Naive thymus-derived CD4-positive, alpha-beta T cell (primary cell): ENCODE results near the gene FUT7. TPM values are rescaled to one million over a fixed set of nuclear protein-coding genes. Genes with fewer than 3 reads are reported as not detected.

Experiments
- ATAC-seq: fragments of 150-1000 bp; cut with Tn5 transposase; 2 replicates; pipeline ENCODE4 v1.10.0; 2021; ENCODE audit warnings: mild to moderate bottlenecking, moderate library complexity
- CTCF ChIA-PET: fragments of 350-600 bp; sonication (Branson Sonifier 250); formaldehyde crosslinking; loops from one replicate; lab custom pipeline; 2021; ENCODE audit warnings: antibody characterized with exemption; lab: Charles Lee
- POLR2A ChIA-PET: fragments of 350-600 bp; sonication (Branson Sonifier 250); formaldehyde crosslinking; loops from one replicate; lab custom pipeline; 2021; ENCODE audit warnings: antibody characterized with exemption, inconsistent platforms; lab: Charles Lee
- DNase-seq, 9 donors: peaks; one replicate each; pipeline versions ENCODE4 v3.0.0 to v3.0.0-alpha.2; 2020 to 2022; ENCODE audit warnings: mixed read lengths in 1 of 9
- H3K27ac ChIP-seq: one replicate; pipeline ENCODE4 v1.7.0; 2013; ENCODE audit warnings: mild to moderate bottlenecking, low read depth, low read length, moderate library complexity
- H3K27me3 ChIP-seq, 2 donors: one replicate each; pipeline ENCODE4 v1.7.0; 2013; ENCODE audit warnings: low read length in 2 of 2, mild to moderate bottlenecking in 2 of 2, moderate library complexity in 2 of 2; ENCODE audit not compliant: control insufficient read depth in 2 of 2, insufficient read depth in 2 of 2
- H3K36me3 ChIP-seq, 3 experiments: 1 replicate in 2 of 3; 2 replicates in 1 of 3; pipeline ENCODE4 v1.7.0; 2013; ENCODE audit warnings: low read length in 3 of 3, mild to moderate bottlenecking in 3 of 3, moderate library complexity in 1 of 3; ENCODE audit not compliant: insufficient read depth in 3 of 3, control insufficient read depth in 2 of 3
- H3K4me1 ChIP-seq, 2 donors: one replicate each; pipeline ENCODE4 v1.7.0; 2013; ENCODE audit warnings: low read length in 2 of 2, mild to moderate bottlenecking in 2 of 2, moderate library complexity in 1 of 2; ENCODE audit not compliant: control insufficient read depth in 2 of 2, insufficient read depth in 2 of 2
- H3K4me3 ChIP-seq: 2 replicates; pipeline ENCODE4 v1.7.0; 2013; ENCODE audit warnings: mild to moderate bottlenecking, low read length
- H3K9me3 ChIP-seq, 3 experiments: 1 replicate in 2 of 3; 2 replicates in 1 of 3; pipeline ENCODE4 v1.7.0; 2013; ENCODE audit warnings: low read length in 3 of 3; ENCODE audit not compliant: control insufficient read depth in 2 of 3
- H3K27ac Mint-ChIP-seq, 9 donors: one replicate each; pipeline ENCODE4 v1.8.0; 2020 to 2022; ENCODE audit warnings: mixed read lengths in 9 of 9, mild to moderate bottlenecking in 8 of 9, moderate library complexity in 5 of 9, inconsistent platforms in 2 of 9
- H3K27me3 Mint-ChIP-seq, 5 donors: one replicate each; pipeline ENCODE4 v1.8.0; 2021 to 2022; ENCODE audit warnings: mixed read lengths in 5 of 5, mild to moderate bottlenecking in 1 of 5
- H3K36me3 Mint-ChIP-seq, 5 donors: one replicate each; pipeline ENCODE4 v1.8.0; 2020 to 2022; ENCODE audit warnings: mixed read lengths in 5 of 5, mild to moderate bottlenecking in 3 of 5, inconsistent platforms in 1 of 5
- H3K4me1 Mint-ChIP-seq, 7 donors: one replicate each; pipeline ENCODE4 v1.8.0; 2020 to 2022; ENCODE audit warnings: mixed read lengths in 7 of 7, mild to moderate bottlenecking in 3 of 7, inconsistent platforms in 1 of 7
- H3K4me3 Mint-ChIP-seq, 10 donors: one replicate each; pipeline ENCODE4 v1.8.0; 2020 to 2022; ENCODE audit warnings: mild to moderate bottlenecking in 10 of 10, mixed read lengths in 10 of 10, moderate library complexity in 6 of 10, inconsistent platforms in 2 of 10
- H3K9me3 Mint-ChIP-seq, 11 donors: one replicate each; pipeline ENCODE4 v1.8.0; 2020 to 2022; ENCODE audit warnings: mixed read lengths in 11 of 11, mild to moderate bottlenecking in 4 of 11, inconsistent platforms in 1 of 11, moderate library complexity in 1 of 11
- intact Hi-C, 2 donors: fragments of 100-400 bp; cut with micrococcal nuclease; formaldehyde crosslinking; loops; one replicate each; pipeline ENCODE4 v1.15.1; 2023
- polyA plus RNA-seq, 2 donors: library from polyadenylated mRNA; unstranded; fragments of 300-500 nt; fragmentation: Illumina TruSeq; gene quantifications; one replicate each; pipeline ENCODE4 v1.2.3, GENCODE V29; 2021
- total RNA-seq, 6 experiments: library from RNA in 5 of 6; stranded (reverse) in 5 of 6; gene quantifications; 1 replicate in 5 of 6; 2 replicates in 1 of 6; pipeline ENCODE4 v1.2.3 and lab custom pipeline; 2021 to 2026

FUT7 gene
- total and polyA plus RNA-seq, 7 experiments from 2014 or later, result 0.06 to 4.6 (median 0.32) TPM; not detected in 1

GRCh38 chr9:136990242-136990911 lies 41.5 kb downstream of the FUT7 start:
- no peaks in the 10 kb centered on the region for H3K27me3 ChIP-seq
- DNase-seq (no peak), ATAC-seq (no peak)
- Mint-ChIP-seq H3K9me3 (peaks cover 0 to 1% (median 0%) of the 10 kb centered on the region in 11 donors), H3K27me3 (peaks cover 5 to 30% (median 10%) of the 10 kb centered on the region in 5 donors), H3K36me3 (peaks cover 0 to 7% (median 0%) of the 10 kb centered on the region in 5 donors), H3K4me1 (peaks cover 0 to 21% (median 12%) of the 10 kb centered on the region in 7 donors), H3K4me3 (peak overlapping the region; percentile 31 to 90 (median 85)), H3K27ac (peak overlapping the region in 6 of 9 donors; percentile 11 to 79 (median 64))
- peaks cover 7 to 12% of the 10 kb centered on the region in 2 donors for H3K4me1 ChIP-seq
- ChIA-PET CTCF (no interaction called here), POLR2A (no interaction called here)
- no peak overlapping the region for H3K4me3 ChIP-seq
- H3K9me3 ChIP-seq, result no peaks in the 10 kb centered on the region
- peaks cover 0 to 9% (median 0%) of the 10 kb centered on the region in 3 experiments for H3K36me3 ChIP-seq
- intact Hi-C loops, result loop anchor here in 1 of 2 donors (5.0 kb wide), 2 partner anchors 38 to 432 kb away; partner anchors contain the start of genes EXD3, LCN12 and NOXA1
- H3K27ac ChIP-seq, result no peak overlapping the region

- peaks cover 8 to 42% (median 15%) of the 10 kb centered on the region in 5 donors for H3K27me3 Mint-ChIP-seq
- CTCF ChIA-PET, result no interaction called here
- Histone ChIP-seq H3K36me3 (peaks cover 0 to 3% (median 0%) of the 10 kb centered on the region in 3 experiments), H3K27me3 (no peaks in the 10 kb centered on the region), H3K4me1 (peaks cover 7 to 12% of the 10 kb centered on the region in 2 donors), H3K9me3 (no peaks in the 10 kb centered on the region), H3K4me3 (no peak overlapping the region), H3K27ac (no peak overlapping the region)
- ATAC-seq, result no peak
- peaks cover 0 to 1% (median 0%) of the 10 kb centered on the region in 11 donors for H3K9me3 Mint-ChIP-seq
- POLR2A ChIA-PET, result interaction anchor here (0.6 to 1.3 kb wide), 3 partner anchors 11 to 80 kb away, joined by 3 to 4 read pairs (median 3); no protein-coding TSS in a partner anchor
- H3K4me3 Mint-ChIP-seq, result peak overlapping the region in 1 of 10 donors; percentile 23
- peak overlapping the region in 1 of 9 donors; percentile 24 for H3K27ac Mint-ChIP-seq
- H3K4me1 Mint-ChIP-seq, result peaks cover 0 to 23% (median 10%) of the 10 kb centered on the region in 7 donors
- DNase-seq, result no peak
- intact Hi-C loops, result no loop called here
- H3K36me3 Mint-ChIP-seq, result peaks cover 1 to 6% (median 3%) of the 10 kb centered on the region in 5 donors
Observed at GRCh38 chr9:136988872-136989271, 43.0 kb downstream of the FUT7 start.

GRCh38 chr9:136985853-136986252 lies 46.0 kb downstream of the FUT7 start:
- peaks cover 0 to 5% (median 3%) of the 10 kb centered on the region in 5 donors for H3K36me3 Mint-ChIP-seq
- peak overlapping the region in 1 of 10 donors; percentile 14 for H3K4me3 Mint-ChIP-seq

GRCh38 chr9:136985027-136985602 lies 46.8 kb downstream of the FUT7 start:
- ChIA-PET POLR2A (no interaction called here), CTCF (no interaction called here)
- H3K9me3 ChIP-seq, result no peaks in the 10 kb centered on the region
- intact Hi-C loops, result no loop called here
- H3K36me3 ChIP-seq, result no peaks in the 10 kb centered on the region
- Mint-ChIP-seq H3K27ac (no peak overlapping the region), H3K4me3 (no peak overlapping the region), H3K36me3 (peaks cover 0 to 5% (median 3%) of the 10 kb centered on the region in 5 donors), H3K9me3 (peaks cover 0 to 1% (median 0%) of the 10 kb centered on the region in 11 donors), H3K27me3 (peaks cover 17 to 48% (median 20%) of the 10 kb centered on the region in 5 donors), H3K4me1 (peaks cover 0 to 6% (median 5%) of the 10 kb centered on the region in 7 donors)
- no peaks in the 10 kb centered on the region for H3K4me1 ChIP-seq
- no peak for DNase-seq
- peak; percentile 35 for ATAC-seq
- no peak overlapping the region for H3K4me3 ChIP-seq
- H3K27me3 ChIP-seq, result peaks cover 0 to 6% of the 10 kb centered on the region in 2 donors
- H3K27ac ChIP-seq, result no peak overlapping the region

More at GRCh38 chr9:136985853-136986252, 46.0 kb downstream of the FUT7 start:
- Histone ChIP-seq H3K27me3 (peaks cover 0 to 6% of the 10 kb centered on the region in 2 donors), H3K4me1 (no peaks in the 10 kb centered on the region), H3K27ac (no peak overlapping the region), H3K36me3 (no peaks in the 10 kb centered on the region), H3K4me3 (no peak overlapping the region), H3K9me3 (no peaks in the 10 kb centered on the region)
- peaks cover 0 to 1% (median 0%) of the 10 kb centered on the region in 11 donors for H3K9me3 Mint-ChIP-seq
- intact Hi-C loops, result no loop called here
- H3K27me3 Mint-ChIP-seq, result peaks cover 13 to 50% (median 20%) of the 10 kb centered on the region in 5 donors
- ChIA-PET POLR2A (no interaction called here), CTCF (no interaction called here)
- no peak overlapping the region for H3K27ac Mint-ChIP-seq
- H3K4me1 Mint-ChIP-seq, result peaks cover 0 to 9% (median 5%) of the 10 kb centered on the region in 7 donors
- no peak for ATAC-seq
- DNase-seq, result no peak

DNA sequence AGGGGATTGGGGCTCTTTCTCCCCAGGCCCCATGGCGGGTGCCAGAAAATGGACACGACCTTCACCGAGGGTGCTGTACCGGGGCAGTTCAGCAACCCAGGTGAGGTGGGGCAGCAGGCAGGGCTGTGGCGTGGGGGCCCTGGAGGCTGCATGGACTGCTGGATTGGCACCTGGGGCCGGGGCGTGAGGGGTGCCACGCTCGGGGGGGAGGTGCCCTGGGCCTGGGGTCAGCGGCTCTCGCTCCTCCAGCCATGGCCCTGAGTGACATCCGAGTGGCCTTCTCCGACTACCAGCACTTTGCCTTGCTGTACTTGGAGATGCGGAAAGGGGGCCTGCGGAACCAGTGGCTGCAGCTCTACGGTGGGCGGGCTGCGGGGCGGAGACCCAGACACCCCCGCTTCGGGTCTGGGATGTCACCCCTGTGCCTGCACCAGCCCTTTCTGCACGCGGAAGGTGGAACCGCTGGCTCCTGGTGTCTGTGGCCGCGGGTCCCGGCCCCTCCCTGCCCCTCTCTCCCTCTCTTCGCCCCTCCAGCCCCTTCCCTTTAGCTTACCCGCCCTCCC lies 47.3 kb downstream of the FUT7 start:
- Mint-ChIP-seq H3K9me3 (peaks cover 0 to 1% (median 0%) of the 10 kb centered on the region in 11 donors), H3K4me3 (no peak overlapping the region), H3K27me3 (peaks cover 17 to 42% (median 20%) of the 10 kb centered on the region in 5 donors), H3K27ac (no peak overlapping the region), H3K36me3 (peaks cover 0 to 5% (median 3%) of the 10 kb centered on the region in 5 donors), H3K4me1 (peaks cover 0 to 6% (median 5%) of the 10 kb centered on the region in 7 donors)
- Histone ChIP-seq H3K36me3 (no peaks in the 10 kb centered on the region), H3K27ac (no peak overlapping the region), H3K27me3 (peaks cover 0 to 6% of the 10 kb centered on the region in 2 donors), H3K4me3 (no peak overlapping the region), H3K4me1 (no peaks in the 10 kb centered on the region), H3K9me3 (no peaks in the 10 kb centered on the region)
- intact Hi-C loops, result no loop called here
- DNase-seq, result no peak
- CTCF ChIA-PET, result no interaction called here
- ATAC-seq, result no peak
- POLR2A ChIA-PET, result no interaction called here

DNA sequence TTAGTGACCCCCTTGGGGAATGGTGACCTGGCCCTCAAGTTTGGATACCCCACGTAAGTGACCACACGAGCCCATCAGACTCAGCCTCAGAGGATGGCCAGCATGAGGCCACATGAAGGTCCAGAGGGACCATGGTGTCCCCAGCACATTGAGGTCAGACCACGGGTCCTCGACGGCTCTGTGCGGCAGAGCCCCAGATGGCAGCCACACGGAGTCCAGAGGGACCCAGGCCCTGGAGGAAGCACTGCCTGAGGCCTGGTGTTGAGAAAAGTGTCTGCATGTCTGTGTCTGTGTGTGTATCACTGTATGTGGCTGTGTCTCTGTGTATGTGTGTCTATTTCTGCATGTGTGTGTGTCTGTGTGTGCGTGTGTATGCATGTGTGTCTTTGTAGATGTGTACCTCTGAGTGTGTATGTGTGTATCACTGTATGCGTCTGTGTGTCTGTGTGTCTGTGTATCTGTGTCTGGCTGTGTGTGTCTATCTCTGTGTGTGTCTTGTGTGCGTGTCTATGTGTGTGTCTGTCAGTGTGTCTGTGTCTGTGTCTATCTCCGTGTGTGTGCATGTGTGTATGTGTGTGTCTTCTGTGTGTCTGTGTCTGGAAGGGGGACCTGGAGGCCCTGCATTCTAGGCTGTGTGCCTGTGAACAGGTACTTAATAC lies 48.1 kb downstream of the FUT7 start:
- H3K27me3 ChIP-seq, result peaks cover 0 to 6% of the 10 kb centered on the region in 2 donors
- H3K4me1 Mint-ChIP-seq, result peaks cover 0 to 6% (median 5%) of the 10 kb centered on the region in 7 donors

More for the DNA sequence above, 48.1 kb downstream of the FUT7 start:
- ATAC-seq (no peak), DNase-seq (no peak)
- Histone ChIP-seq H3K9me3 (no peaks in the 10 kb centered on the region), H3K4me1 (no peaks in the 10 kb centered on the region), H3K36me3 (no peaks in the 10 kb centered on the region), H3K27ac (no peak overlapping the region), H3K4me3 (no peak overlapping the region)
- Mint-ChIP-seq H3K9me3 (no peaks in the 10 kb centered on the region), H3K27me3 (peaks cover 17 to 41% (median 20%) of the 10 kb centered on the region in 5 donors), H3K36me3 (peaks cover 0 to 5% (median 3%) of the 10 kb centered on the region in 5 donors), H3K27ac (no peak overlapping the region), H3K4me3 (peak overlapping the region in 3 of 10 donors; percentile 1 to 36 (median 33))
- intact Hi-C loops, result no loop called here
- POLR2A ChIA-PET, result no interaction called here
- CTCF ChIA-PET, result no interaction called here
